Measurements from ENCODE around the gene LMO3.

LMO3 gene

DNA sequence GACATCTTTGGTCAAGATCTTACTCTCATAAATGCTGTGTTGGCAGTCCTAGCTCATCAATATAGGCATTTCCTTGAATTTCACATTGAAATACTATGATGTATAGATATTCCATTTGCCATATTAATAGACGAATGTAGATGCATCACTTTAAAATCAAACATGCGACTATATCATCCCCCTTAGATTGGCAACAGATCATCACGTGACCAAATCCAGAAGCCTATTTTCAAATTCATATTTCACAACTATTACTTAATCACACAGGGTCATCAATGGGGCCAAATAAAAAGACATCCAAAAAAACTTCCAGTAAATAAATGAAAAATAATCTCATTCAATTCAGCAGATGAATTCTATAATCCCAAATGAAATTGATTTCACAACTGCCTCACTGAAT, 15.3 kb downstream of the LMO3 start:
- no peaks in the 10 kb centered on the region for H3K27me3 Mint-ChIP-seq
- peaks cover 16% of the 10 kb centered on the region for H3K9me3 Mint-ChIP-seq
- H3K27ac Mint-ChIP-seq (ENCODE audit: low read depth), result no peak overlapping the region
- H3K4me3 Mint-ChIP-seq, result no peak overlapping the region
- no peaks in the 10 kb centered on the region for H3K4me1 Mint-ChIP-seq
- H3K36me3 Mint-ChIP-seq (ENCODE audit: insufficient read depth), result no peaks in the 10 kb centered on the region
- no peak for DNase-seq (ENCODE audit: low spot score in 2 of 2)
- no peak for ATAC-seq (replicated peaks; ENCODE audit: extremely low read depth, poor library complexity, severe bottlenecking)

DNA sequence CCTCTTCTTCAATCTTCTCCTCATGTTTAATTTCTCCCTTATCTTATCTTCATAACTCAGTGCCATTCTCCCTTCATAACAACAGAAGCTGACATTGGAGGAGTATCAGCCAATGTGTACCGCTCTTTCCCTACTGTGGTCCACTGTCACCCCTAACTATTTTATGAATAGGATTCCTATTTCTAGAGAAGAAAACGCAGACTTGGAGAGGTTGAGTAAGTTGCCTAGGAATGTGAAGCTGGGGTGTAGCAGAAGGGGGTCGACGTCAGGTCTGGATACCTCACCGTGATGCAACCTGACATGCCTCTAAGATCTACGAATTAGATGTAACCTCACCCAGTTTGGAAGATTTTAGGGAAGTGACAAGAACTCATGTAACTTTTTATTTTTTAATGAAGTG, 17.1 kb downstream of the LMO3 start:
- DNase-seq (ENCODE audit: low spot score in 2 of 2) (no peak), ATAC-seq (replicated peaks; ENCODE audit: extremely low read depth, poor library complexity, severe bottlenecking) (no peak)
- H3K27ac Mint-ChIP-seq (ENCODE audit: low read depth), result no peak overlapping the region
- peaks cover 28% of the 10 kb centered on the region for H3K9me3 Mint-ChIP-seq
- H3K36me3 Mint-ChIP-seq (ENCODE audit: insufficient read depth), result no peaks in the 10 kb centered on the region
- H3K4me3 Mint-ChIP-seq, result no peak overlapping the region
- H3K27me3 Mint-ChIP-seq, result no peaks in the 10 kb centered on the region
- H3K4me1 Mint-ChIP-seq, result no peaks in the 10 kb centered on the region

DNA sequence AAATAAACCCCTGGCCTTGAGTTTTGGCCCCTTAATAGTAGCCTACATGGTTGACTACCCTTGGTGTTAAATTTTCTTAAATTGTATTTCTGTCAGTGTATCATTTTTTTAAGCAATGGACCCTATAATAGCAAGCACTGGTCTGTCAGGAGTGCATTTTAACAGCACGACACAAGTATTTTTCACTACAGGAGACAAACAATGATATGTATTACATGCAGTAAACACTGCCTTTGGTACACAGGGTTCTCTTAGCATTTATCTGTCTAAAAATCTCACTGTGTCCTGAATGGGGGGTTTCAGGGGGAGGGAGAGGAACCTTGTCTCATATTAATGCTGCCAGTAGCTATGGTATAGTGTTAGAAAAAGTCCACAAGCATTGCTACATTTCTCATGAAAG, 18.4 kb downstream of the LMO3 start:
- no peaks in the 10 kb centered on the region for H3K27me3 Mint-ChIP-seq
- no peak overlapping the region for H3K4me3 Mint-ChIP-seq
- DNase-seq (ENCODE audit: low spot score in 2 of 2) (no peak), ATAC-seq (replicated peaks; ENCODE audit: extremely low read depth, poor library complexity, severe bottlenecking) (no peak)
- H3K36me3 Mint-ChIP-seq (ENCODE audit: insufficient read depth), result no peaks in the 10 kb centered on the region
- H3K27ac Mint-ChIP-seq (ENCODE audit: low read depth), result no peak overlapping the region
- H3K4me1 Mint-ChIP-seq, result no peaks in the 10 kb centered on the region
- peaks cover 38% of the 10 kb centered on the region for H3K9me3 Mint-ChIP-seq

DNA sequence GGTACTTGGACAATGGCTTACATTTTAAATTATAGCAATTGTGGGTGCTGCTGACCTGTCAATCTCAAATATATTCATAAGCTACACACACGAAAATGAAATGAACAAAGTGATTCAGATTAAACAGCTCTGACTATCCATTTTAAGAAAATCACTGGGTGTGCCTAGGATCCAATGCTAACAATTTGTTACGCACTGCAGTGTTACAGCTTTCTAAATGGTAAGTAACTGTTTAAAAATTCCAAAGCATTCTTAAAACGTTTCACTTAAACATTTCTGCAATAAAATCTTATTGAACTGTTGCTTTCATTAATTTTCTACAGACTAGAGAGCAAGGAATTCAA, 18.9 kb downstream of the LMO3 start:
- no peak for DNase-seq (ENCODE audit: low spot score in 2 of 2)
- H3K36me3 Mint-ChIP-seq (ENCODE audit: insufficient read depth), result no peaks in the 10 kb centered on the region
- H3K4me3 Mint-ChIP-seq, result no peak overlapping the region
- peaks cover 42% of the 10 kb centered on the region for H3K9me3 Mint-ChIP-seq
- ATAC-seq (replicated peaks; ENCODE audit: extremely low read depth, poor library complexity, severe bottlenecking), result no peak
- H3K27ac Mint-ChIP-seq (ENCODE audit: low read depth), result no peak overlapping the region
- no peaks in the 10 kb centered on the region for H3K27me3 Mint-ChIP-seq
- no peaks in the 10 kb centered on the region for H3K4me1 Mint-ChIP-seq

DNA sequence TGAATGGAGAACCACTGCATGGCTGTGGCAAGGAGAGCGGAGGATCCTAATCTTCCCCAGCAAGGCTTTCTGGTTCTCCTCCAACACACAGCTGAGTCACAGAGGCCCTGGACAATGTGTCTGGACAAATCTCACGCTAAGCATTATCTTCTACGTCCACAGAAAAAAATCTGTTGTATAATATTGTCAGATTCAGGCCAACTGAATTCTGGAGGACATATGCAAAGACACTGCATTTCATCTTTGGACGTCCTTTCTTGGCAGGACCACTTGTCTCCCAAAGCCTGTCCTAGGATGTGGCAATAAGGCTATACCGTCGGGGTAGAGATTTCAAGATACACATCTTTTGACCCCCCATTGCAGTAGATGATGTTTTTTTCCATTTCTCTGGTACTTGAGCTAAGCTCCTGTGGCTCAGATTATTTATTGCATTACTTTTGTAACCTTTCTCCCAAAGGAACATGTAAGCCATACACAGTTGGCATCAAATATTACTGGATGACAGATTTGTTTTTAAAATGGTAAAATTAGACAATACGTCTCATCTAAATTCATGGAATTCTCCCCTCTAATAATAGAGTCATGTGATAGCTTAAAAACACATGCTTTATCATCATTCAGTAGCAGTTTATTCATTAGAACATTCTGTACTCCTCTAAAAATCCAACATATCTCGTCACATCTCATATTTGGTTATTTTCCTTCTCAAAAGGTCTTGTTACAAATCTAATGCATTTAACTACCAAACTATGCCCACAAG, 19.4 kb downstream of the LMO3 start:
- H3K9me3 Mint-ChIP-seq, result peaks cover 40% of the 10 kb centered on the region
- H3K4me3 Mint-ChIP-seq, result no peak overlapping the region
- DNase-seq (ENCODE audit: low spot score in 2 of 2) (no peak), ATAC-seq (replicated peaks; ENCODE audit: extremely low read depth, poor library complexity, severe bottlenecking) (no peak)
- no peak overlapping the region for H3K27ac Mint-ChIP-seq (ENCODE audit: low read depth)
- no peaks in the 10 kb centered on the region for H3K36me3 Mint-ChIP-seq (ENCODE audit: insufficient read depth)
- no peaks in the 10 kb centered on the region for H3K27me3 Mint-ChIP-seq
- no peaks in the 10 kb centered on the region for H3K4me1 Mint-ChIP-seq

DNA sequence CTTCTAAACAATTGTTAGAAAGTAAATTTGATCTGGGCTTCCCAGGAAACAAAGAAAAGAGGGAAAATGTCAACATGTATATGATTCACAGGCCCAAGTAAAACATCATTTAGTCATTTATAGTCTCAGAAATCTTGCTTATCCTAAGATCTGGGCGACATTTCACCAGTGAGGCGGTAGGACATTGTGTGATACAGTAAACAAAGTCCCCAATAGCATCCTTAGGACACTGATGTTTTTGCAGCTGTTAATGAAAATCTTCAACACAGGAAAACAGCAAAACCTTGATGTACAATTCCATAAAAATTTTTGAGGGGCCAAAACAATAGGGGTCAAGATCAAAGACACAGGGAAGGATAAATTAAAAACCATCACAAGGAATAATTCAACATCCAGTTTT, 20.2 kb downstream of the LMO3 start:
- DNase-seq (ENCODE audit: low spot score in 2 of 2), result no peak
- H3K36me3 Mint-ChIP-seq (ENCODE audit: insufficient read depth), result no peaks in the 10 kb centered on the region
- H3K27me3 Mint-ChIP-seq, result no peaks in the 10 kb centered on the region
- H3K4me1 Mint-ChIP-seq, result no peaks in the 10 kb centered on the region
- H3K4me3 Mint-ChIP-seq, result no peak overlapping the region
- no peak overlapping the region for H3K27ac Mint-ChIP-seq (ENCODE audit: low read depth)
- peaks cover 33% of the 10 kb centered on the region for H3K9me3 Mint-ChIP-seq
- no peak for ATAC-seq (replicated peaks; ENCODE audit: extremely low read depth, poor library complexity, severe bottlenecking)

DNA sequence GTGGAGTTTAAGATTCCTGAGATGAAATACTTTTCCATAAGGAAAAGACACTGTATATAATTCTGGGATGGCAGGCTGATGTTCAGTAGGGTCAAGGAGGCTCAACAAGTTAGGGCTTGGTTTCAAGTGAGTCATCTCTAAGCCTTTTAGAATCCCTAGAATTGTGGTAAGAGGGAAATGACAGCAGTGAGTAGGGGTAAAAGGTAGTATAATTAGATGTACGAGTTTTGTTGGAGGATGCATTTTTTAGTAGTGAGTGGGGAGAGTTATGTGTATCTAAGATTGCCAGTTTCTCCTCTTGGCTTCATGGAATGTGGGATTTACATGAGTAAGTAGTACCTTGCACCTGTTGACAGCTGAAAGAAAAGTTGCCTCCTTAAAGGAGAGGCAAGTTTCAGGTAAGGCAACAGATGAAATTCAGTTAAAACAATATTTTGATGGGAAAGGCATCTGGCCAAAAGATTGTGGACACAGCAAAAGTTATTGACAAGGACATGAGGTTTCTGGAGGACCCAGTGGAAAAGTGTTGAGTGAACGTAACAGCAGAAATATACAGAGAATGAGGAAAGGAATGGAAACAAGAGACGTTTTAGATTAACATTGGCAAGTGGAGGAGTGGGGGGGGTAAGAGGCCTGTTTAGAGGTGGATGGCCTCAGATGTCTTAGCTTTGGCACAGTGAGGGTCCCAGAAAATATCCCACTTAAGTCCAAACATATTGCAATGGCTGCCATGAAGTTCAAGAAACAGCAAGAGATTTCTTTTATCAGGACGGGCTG, 21.8 kb downstream of the LMO3 start:
- no peaks in the 10 kb centered on the region for H3K27me3 Mint-ChIP-seq
- no peaks in the 10 kb centered on the region for H3K36me3 Mint-ChIP-seq (ENCODE audit: insufficient read depth)
- H3K27ac Mint-ChIP-seq (ENCODE audit: low read depth), result no peak overlapping the region
- DNase-seq (ENCODE audit: low spot score in 2 of 2), result no peak
- no peaks in the 10 kb centered on the region for H3K4me1 Mint-ChIP-seq
- peaks cover 33% of the 10 kb centered on the region for H3K9me3 Mint-ChIP-seq
- H3K4me3 Mint-ChIP-seq, result no peak overlapping the region
- ATAC-seq (replicated peaks; ENCODE audit: extremely low read depth, poor library complexity, severe bottlenecking), result no peak

DNA sequence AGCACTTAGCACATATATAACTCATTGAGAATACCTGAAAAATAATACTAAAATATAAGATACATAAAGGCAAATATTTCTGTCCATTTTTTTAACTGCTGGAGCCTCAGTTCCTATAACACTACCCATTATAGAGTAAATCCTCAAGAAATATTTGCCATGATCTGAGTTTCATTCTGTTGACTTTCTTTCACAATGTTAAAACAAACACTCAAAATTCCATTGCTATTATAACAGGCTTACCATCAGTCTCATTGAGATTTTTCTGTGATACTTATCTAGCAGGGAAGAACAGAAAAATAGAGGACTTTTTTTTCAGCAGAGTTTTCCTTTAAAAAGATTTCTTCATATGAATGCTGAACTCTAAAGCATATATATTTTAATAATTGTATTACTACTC, 24.5 kb downstream of the LMO3 start:
- DNase-seq (ENCODE audit: low spot score in 2 of 2) (no peak), ATAC-seq (replicated peaks; ENCODE audit: extremely low read depth, poor library complexity, severe bottlenecking) (no peak)
- peaks cover 1% of the 10 kb centered on the region for H3K36me3 Mint-ChIP-seq (ENCODE audit: insufficient read depth)
- no peaks in the 10 kb centered on the region for H3K27me3 Mint-ChIP-seq
- no peak overlapping the region for H3K4me3 Mint-ChIP-seq
- no peaks in the 10 kb centered on the region for H3K4me1 Mint-ChIP-seq
- no peak overlapping the region for H3K27ac Mint-ChIP-seq (ENCODE audit: low read depth)
- H3K9me3 Mint-ChIP-seq, result peaks cover 35% of the 10 kb centered on the region

DNA sequence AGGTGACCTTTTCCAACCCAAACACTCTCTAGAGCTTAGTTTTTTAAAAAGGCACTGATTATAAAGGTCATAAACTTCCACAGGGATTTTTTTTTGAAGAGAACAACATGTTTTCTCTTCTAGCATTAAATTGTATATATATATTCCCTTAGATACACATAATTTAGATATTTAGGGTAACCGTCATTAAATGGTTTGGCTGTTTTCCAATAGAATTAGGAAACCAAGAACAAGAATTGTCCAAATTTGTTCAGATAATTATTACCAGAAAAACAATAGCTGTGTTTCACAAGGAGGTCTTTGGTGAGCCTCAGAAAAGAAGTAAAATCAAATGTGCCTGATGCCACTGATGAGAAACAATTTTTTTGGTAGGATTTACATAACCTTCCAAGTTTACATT, 26.9 kb downstream of the LMO3 start:
- peaks cover 33% of the 10 kb centered on the region for H3K9me3 Mint-ChIP-seq
- no peaks in the 10 kb centered on the region for H3K27me3 Mint-ChIP-seq
- no peaks in the 10 kb centered on the region for H3K4me1 Mint-ChIP-seq
- peaks cover 1% of the 10 kb centered on the region for H3K36me3 Mint-ChIP-seq (ENCODE audit: insufficient read depth)
- no peak overlapping the region for H3K27ac Mint-ChIP-seq (ENCODE audit: low read depth)
- no peak overlapping the region for H3K4me3 Mint-ChIP-seq
- ATAC-seq (replicated peaks; ENCODE audit: extremely low read depth, poor library complexity, severe bottlenecking) (no peak), DNase-seq (ENCODE audit: low spot score in 2 of 2) (no peak)

DNA sequence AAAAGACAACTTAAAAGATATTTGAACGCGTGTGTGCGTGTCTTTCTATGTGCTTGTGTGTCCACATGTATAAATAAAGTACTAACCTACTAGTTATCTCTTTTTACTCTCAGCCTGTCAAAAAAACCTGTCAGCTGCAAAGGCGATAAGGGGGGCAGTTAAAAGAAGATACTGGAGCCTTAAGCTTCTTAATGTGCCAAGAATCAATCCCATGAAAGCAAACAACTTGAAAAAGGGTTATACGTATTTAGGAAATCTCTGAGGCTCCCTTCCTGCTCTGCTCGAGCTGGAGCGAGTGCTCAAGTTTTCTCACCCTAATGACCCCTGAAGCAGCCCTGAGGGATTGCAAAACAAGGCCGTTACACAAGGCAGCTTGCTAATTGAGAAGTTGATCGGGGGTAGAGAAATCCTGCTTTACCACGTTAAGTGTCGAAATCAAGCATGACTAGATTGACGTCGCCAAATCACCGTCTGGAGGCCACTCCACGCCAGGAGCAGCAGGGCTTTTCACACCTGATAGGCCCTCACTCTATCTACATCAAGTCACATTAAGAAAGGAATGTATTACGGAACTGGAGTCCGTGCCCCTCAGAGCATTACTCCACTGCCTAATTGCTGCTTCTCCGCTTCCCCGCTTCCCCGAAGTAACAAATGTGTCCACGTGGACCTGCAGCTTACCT, 32.4 kb downstream of the LMO3 start:
- ATAC-seq (replicated peaks; ENCODE audit: extremely low read depth, poor library complexity, severe bottlenecking), result no peak
- peaks cover 1% of the 10 kb centered on the region for H3K36me3 Mint-ChIP-seq (ENCODE audit: insufficient read depth)
- DNase-seq (ENCODE audit: low spot score in 2 of 2), result no peak
- no peaks in the 10 kb centered on the region for H3K4me1 Mint-ChIP-seq
- no peaks in the 10 kb centered on the region for H3K27me3 Mint-ChIP-seq
- H3K9me3 Mint-ChIP-seq, result peaks cover 16% of the 10 kb centered on the region
- H3K4me3 Mint-ChIP-seq, result no peak overlapping the region
- H3K27ac Mint-ChIP-seq (ENCODE audit: low read depth), result no peak overlapping the region

DNA sequence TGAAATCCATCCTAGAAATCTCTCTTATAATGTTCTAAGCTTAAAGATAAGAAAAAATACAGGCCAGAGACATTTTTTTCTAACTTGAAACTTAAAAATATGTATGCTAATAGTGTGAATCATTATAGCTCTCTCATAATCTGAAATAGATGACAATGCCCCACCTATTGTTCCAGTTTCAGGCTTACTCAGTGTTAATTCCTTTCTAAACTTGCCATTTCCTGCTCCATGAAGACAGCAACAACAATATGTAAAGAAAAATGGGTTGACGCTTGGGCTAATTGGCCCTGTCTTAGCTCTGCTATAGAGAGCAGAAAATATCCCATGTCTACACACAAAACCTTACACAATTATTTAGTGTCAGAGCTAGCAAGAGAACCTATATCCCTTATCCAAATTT, 37.1 kb downstream of the LMO3 start:
- Mint-ChIP-seq H3K4me3 (no peak overlapping the region), H3K36me3 (ENCODE audit: insufficient read depth) (no peaks in the 10 kb centered on the region), H3K4me1 (no peaks in the 10 kb centered on the region), H3K27ac (ENCODE audit: low read depth) (no peak overlapping the region), H3K27me3 (no peaks in the 10 kb centered on the region), H3K9me3 (peaks cover 12% of the 10 kb centered on the region)
- DNase-seq (ENCODE audit: low spot score in 2 of 2) (no peak), ATAC-seq (replicated peaks; ENCODE audit: extremely low read depth, poor library complexity, severe bottlenecking) (no peak)

DNA sequence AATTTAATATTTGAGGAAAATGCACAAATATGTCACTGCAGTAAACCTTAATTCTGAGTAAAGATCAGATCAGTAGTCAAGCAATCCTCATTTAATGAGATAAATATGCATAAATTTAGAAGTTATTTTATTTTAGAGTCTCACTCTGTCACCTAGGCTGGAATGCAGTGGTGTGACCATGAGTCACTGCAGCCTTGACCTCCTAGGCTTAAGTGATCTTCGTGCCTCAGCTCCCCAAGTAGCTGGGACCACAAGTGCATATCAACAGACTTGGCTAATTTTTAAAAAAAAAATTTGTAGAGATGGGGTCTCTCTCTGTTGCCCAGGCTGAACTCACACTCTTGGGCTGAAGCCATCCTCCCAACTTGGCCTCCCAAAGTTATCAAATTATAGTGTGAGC, 41.3 kb downstream of the LMO3 start:
- Mint-ChIP-seq H3K27ac (ENCODE audit: low read depth) (no peak overlapping the region), H3K4me1 (no peaks in the 10 kb centered on the region), H3K36me3 (ENCODE audit: insufficient read depth) (no peaks in the 10 kb centered on the region), H3K4me3 (no peak overlapping the region), H3K27me3 (no peaks in the 10 kb centered on the region), H3K9me3 (peaks cover 12% of the 10 kb centered on the region)
- no peak for DNase-seq (ENCODE audit: low spot score in 2 of 2)
- no peak for ATAC-seq (replicated peaks; ENCODE audit: extremely low read depth, poor library complexity, severe bottlenecking)

DNA sequence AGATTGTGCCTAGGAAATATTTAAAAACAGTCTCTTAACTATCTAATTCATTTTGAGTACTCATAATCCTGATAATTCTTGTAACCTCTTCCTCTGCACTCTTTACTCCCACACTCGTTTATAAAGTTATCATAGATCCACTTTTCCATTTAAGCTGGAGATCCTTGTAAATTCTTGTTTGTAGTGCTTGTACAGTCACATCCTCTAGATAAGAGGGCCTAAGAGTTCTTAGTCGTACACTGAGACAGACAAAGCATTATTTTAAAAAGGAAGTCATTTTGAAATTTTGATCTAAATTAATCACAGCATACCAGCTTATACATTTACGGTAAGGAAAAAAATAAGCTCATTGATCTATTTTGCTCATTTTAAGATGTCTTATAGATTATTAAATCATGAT, 42.5 kb downstream of the LMO3 start:
- Mint-ChIP-seq H3K4me1 (no peaks in the 10 kb centered on the region), H3K36me3 (ENCODE audit: insufficient read depth) (no peaks in the 10 kb centered on the region), H3K27ac (ENCODE audit: low read depth) (no peak overlapping the region), H3K9me3 (peaks cover 12% of the 10 kb centered on the region), H3K4me3 (no peak overlapping the region), H3K27me3 (no peaks in the 10 kb centered on the region)
- no peak for DNase-seq (ENCODE audit: low spot score in 2 of 2)
- ATAC-seq (replicated peaks; ENCODE audit: extremely low read depth, poor library complexity, severe bottlenecking), result no peak
